ENCODE results near the gene RPAP3.
A peak's percentile ranks its signal among the peaks of the same experiment; 100 is the strongest.

Gene RPAP3

DNA sequence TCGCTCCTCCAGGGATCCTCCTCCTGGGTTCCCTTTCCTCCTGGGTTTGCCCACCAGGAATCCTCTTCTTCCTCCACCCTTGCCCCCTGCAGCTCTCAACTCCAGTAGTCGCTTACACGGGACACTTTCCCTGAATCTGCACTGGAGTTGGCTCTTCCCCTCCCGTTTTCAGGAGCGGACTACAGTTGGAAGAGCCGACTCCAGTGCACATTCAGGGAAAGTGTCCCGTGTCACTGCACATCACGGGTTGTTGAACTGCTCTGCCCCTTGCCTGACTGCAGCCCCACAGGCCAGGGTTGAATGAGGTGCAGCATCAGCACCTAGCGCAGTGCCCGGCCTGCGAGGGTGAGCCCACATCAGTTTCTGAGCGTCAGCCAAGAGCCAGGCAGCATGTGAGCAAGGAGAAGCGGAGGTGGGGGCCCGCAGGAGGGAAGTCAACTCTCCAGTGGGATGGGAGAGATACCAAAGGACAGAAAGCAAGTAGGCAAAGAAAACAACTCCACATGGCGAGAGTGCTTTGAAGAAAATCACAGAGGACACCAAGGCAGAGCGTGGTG, 39.7 kb upstream of the RPAP3 start:
- no peaks in the 10 kb centered on the region for H3K27me3 ChIP-seq (ENCODE audit: insufficient read depth, low read length, poor library complexity, severe bottlenecking)
- H3K4me1 ChIP-seq (ENCODE audit: insufficient read depth, low read length, poor library complexity, severe bottlenecking) = peaks cover 16% of the 10 kb centered on the region
- H3K9ac ChIP-seq (ENCODE audit: low read depth, low read length, poor library complexity, severe bottlenecking) = no peak overlapping the region
- H3K4me3 ChIP-seq (ENCODE audit: low read length, poor library complexity, severe bottlenecking) = no peak overlapping the region
- no peaks in the 10 kb centered on the region for H3K9me2 ChIP-seq (replicated peaks; ENCODE audit: low read depth, low read length)
- H3K4me2 ChIP-seq (ENCODE audit: low read depth, low read length, poor library complexity, severe bottlenecking) = no peak overlapping the region
- TF ChIP-seq CTCF (conservative IDR thresholded peaks at IDR 0.05; ENCODE audit: low read length) = no peak
- no peak for TF ChIP-seq EZH2phosphoT487 (IDR thresholded peaks at IDR 0.05; ENCODE audit: borderline replicate concordance)
- H3F3A ChIP-seq (ENCODE audit: low read depth) = peaks cover 4% of the 10 kb centered on the region; the same call in 1 of the 2 replicates
- peaks cover 3% of the 10 kb centered on the region; the same call in 1 of the 2 replicates for H3K36me3 ChIP-seq (ENCODE audit: insufficient read depth, low read length)
- H4K20me1 ChIP-seq (ENCODE audit: insufficient read depth, low read length, poor library complexity, severe bottlenecking) = no peaks in the 10 kb centered on the region
- H3K79me2 ChIP-seq (ENCODE audit: insufficient read depth, low read length) = no peaks in the 10 kb centered on the region
- H3K9me3 ChIP-seq (ENCODE audit: insufficient read depth, low read depth, low read length) = no peaks in the 10 kb centered on the region
- H2AFZ ChIP-seq (ENCODE audit: low read length) = no peak overlapping the region

- Histone ChIP-seq H3K36me3 (ENCODE audit: insufficient read depth, low read length) (peaks cover 3% of the 10 kb centered on the region; the same call in 1 of the 2 replicates), H3K4me2 (ENCODE audit: low read depth, low read length, poor library complexity, severe bottlenecking) (no peak overlapping the region), H3K9me2 (replicated peaks; ENCODE audit: low read depth, low read length) (no peaks in the 10 kb centered on the region), H3K4me1 (ENCODE audit: insufficient read depth, low read length, poor library complexity, severe bottlenecking) (peaks cover 22% of the 10 kb centered on the region), H3K27me3 (ENCODE audit: insufficient read depth, low read length, poor library complexity, severe bottlenecking) (no peaks in the 10 kb centered on the region), H3F3A (ENCODE audit: low read depth) (peaks cover 4% of the 10 kb centered on the region; the same call in 1 of the 2 replicates), H3K79me2 (ENCODE audit: insufficient read depth, low read length) (peaks cover 3% of the 10 kb centered on the region; the same call in 1 of the 2 replicates), H3K9ac (ENCODE audit: low read depth, low read length, poor library complexity, severe bottlenecking) (no peak overlapping the region), H3K9me3 (ENCODE audit: insufficient read depth, low read depth, low read length) (no peaks in the 10 kb centered on the region), H2AFZ (ENCODE audit: low read length) (no peak overlapping the region), H3K4me3 (ENCODE audit: low read length, poor library complexity, severe bottlenecking) (no peak overlapping the region), H4K20me1 (ENCODE audit: insufficient read depth, low read length, poor library complexity, severe bottlenecking) (no peaks in the 10 kb centered on the region)
- TF ChIP-seq EZH2phosphoT487 (IDR thresholded peaks at IDR 0.05; ENCODE audit: borderline replicate concordance) (no peak), CTCF (conservative IDR thresholded peaks at IDR 0.05; ENCODE audit: low read length) (no peak)
Observed at GRCh38 chr12:47744778-47745436, 39.1 kb upstream of the RPAP3 start.

DNA sequence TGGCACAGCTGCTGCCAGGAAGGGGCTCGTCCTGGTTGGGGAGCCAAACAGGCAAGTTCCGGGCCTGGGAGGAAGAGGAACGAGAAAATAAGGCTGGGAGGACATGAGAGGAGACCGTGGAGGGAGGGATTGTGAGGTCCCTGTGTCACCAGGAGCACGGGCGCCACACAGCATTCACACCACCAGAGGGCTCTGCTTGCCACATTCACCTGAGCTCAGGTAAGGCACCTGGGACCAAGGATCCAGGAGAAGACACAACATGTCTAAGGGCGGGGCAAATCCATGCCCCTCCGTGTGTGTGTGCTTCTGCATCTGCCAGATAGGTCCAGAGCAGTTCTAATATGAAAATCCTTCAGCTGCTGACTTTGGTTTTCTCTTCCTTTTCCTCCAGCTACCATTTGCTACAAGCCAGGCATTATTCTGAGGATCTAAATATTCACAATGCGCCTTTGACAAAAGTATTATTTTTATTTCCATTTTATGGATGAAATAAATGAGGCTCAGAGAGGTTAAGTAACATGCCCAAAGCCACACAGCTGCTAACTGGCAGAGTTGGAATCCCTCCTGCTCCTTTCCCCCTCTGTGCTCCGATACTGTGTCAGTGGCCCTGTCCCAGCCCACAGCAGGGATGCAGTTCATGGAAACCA, 38.3 kb upstream of the RPAP3 start:
- Histone ChIP-seq H2AFZ (ENCODE audit: low read length) (no peak overlapping the region), H3K4me3 (ENCODE audit: low read length, poor library complexity, severe bottlenecking) (no peak overlapping the region)

More for the DNA sequence above, 38.3 kb upstream of the RPAP3 start:
- H3K9me2 ChIP-seq (replicated peaks; ENCODE audit: low read depth, low read length) = no peaks in the 10 kb centered on the region
- peaks cover 3% of the 10 kb centered on the region; the same call in 1 of the 2 replicates for H3K79me2 ChIP-seq (ENCODE audit: insufficient read depth, low read length)
- H4K20me1 ChIP-seq (ENCODE audit: insufficient read depth, low read length, poor library complexity, severe bottlenecking) = no peaks in the 10 kb centered on the region
- TF ChIP-seq EZH2phosphoT487 (IDR thresholded peaks at IDR 0.05; ENCODE audit: borderline replicate concordance) (no peak), CTCF (conservative IDR thresholded peaks at IDR 0.05; ENCODE audit: low read length) (peak; percentile 76)
- peaks cover 4% of the 10 kb centered on the region; the same call in 1 of the 2 replicates for H3F3A ChIP-seq (ENCODE audit: low read depth)
- H3K4me2 ChIP-seq (ENCODE audit: low read depth, low read length, poor library complexity, severe bottlenecking) = no peak overlapping the region
- no peak overlapping the region for H3K9ac ChIP-seq (ENCODE audit: low read depth, low read length, poor library complexity, severe bottlenecking)
- no peaks in the 10 kb centered on the region for H3K9me3 ChIP-seq (ENCODE audit: insufficient read depth, low read depth, low read length)
- peaks cover 30% of the 10 kb centered on the region for H3K4me1 ChIP-seq (ENCODE audit: insufficient read depth, low read length, poor library complexity, severe bottlenecking)
- H3K36me3 ChIP-seq (ENCODE audit: insufficient read depth, low read length) = peaks cover 3% of the 10 kb centered on the region; the same call in 1 of the 2 replicates
- no peaks in the 10 kb centered on the region for H3K27me3 ChIP-seq (ENCODE audit: insufficient read depth, low read length, poor library complexity, severe bottlenecking)
